Liver (tissue), 9 donors: ENCODE measurements around the gene BRF1. TPM values are rescaled to one million over a fixed set of nuclear protein-coding genes. Genes with fewer than 3 reads are reported as not detected.

Source experiments
- DNase-seq: peaks from one replicate; pipeline ENCODE4 v3.0.0-alpha.2; 2017; ENCODE audit warnings: low spot score
- H3K27ac ChIP-seq, 2 donors: one replicate each; pipeline ENCODE4 v1.7.0; 2013; ENCODE audit warnings: inconsistent platforms in 2 of 2, low read length in 2 of 2, control low read depth in 1 of 2, low read depth in 1 of 2, mild to moderate bottlenecking in 1 of 2
- H3K27me3 ChIP-seq, 4 donors: one replicate each; pipeline versions ENCODE4 v1.6.1 to v1.7.0; 2013; ENCODE audit warnings: low read length in 3 of 4, inconsistent platforms in 1 of 4, mild to moderate bottlenecking in 1 of 4, moderate library complexity in 1 of 4; ENCODE audit not compliant: control insufficient read depth in 4 of 4, insufficient read depth in 4 of 4
- H3K36me3 ChIP-seq, 4 donors: one replicate each; pipeline versions ENCODE4 v1.6.1 to v1.7.0; 2013; ENCODE audit warnings: low read length in 3 of 4, mild to moderate bottlenecking in 3 of 4, low read depth in 1 of 4, moderate library complexity in 1 of 4; ENCODE audit not compliant: control insufficient read depth in 4 of 4, insufficient read depth in 3 of 4
- H3K4me1 ChIP-seq, 4 donors: one replicate each; pipeline versions ENCODE4 v1.6.1 to v1.7.0; 2013; ENCODE audit warnings: low read length in 3 of 4, mild to moderate bottlenecking in 3 of 4, moderate library complexity in 1 of 4; ENCODE audit not compliant: control insufficient read depth in 4 of 4, insufficient read depth in 4 of 4
- H3K4me3 ChIP-seq, 3 donors: one replicate each; pipeline versions ENCODE4 v1.6.1 to v1.7.0; 2013; ENCODE audit warnings: low read length in 3 of 3, control low read depth in 1 of 3, low read depth in 1 of 3, mild to moderate bottlenecking in 1 of 3
- H3K9ac ChIP-seq, 2 donors: one replicate each; pipeline ENCODE4 v1.7.0; 2013; ENCODE audit warnings: low read length in 2 of 2, mild to moderate bottlenecking in 2 of 2, moderate library complexity in 2 of 2, control low read depth in 1 of 2, low read depth in 1 of 2
- H3K9me3 ChIP-seq, 4 donors: one replicate each; pipeline versions ENCODE4 v1.6.1 to v1.7.0; 2013; ENCODE audit warnings: low read length in 3 of 4; ENCODE audit not compliant: control insufficient read depth in 4 of 4
- EGR1 ChIP-seq, 2 donors: IDR thresholded peaks; 2 replicates each; pipeline ENCODE4 v1.6.1; 2016 to 2018; ENCODE audit warnings: antibody characterized with exemption in 2 of 2, low read depth in 2 of 2
- FOXA1 ChIP-seq: IDR thresholded peaks from 2 replicates; pipeline ENCODE4 v1.6.1; 2016; ENCODE audit warnings: antibody characterized with exemption
- FOXA2 ChIP-seq: IDR thresholded peaks from 2 replicates; pipeline ENCODE4 v1.6.1; 2016; ENCODE audit warnings: antibody characterized with exemption
- HNF4A ChIP-seq, 2 donors: conservative IDR thresholded peaks; 2 replicates each; pipeline ENCODE4 v1.6.1; 2016; ENCODE audit warnings: antibody characterized with exemption in 2 of 2, mild to moderate bottlenecking in 2 of 2
- HNF4G ChIP-seq: IDR thresholded peaks from 2 replicates; pipeline ENCODE4 v1.6.1; 2016; ENCODE audit warnings: antibody characterized with exemption
- JUND ChIP-seq, 2 donors: IDR thresholded peaks; 2 replicates each; pipeline ENCODE4 v1.6.1; 2016; ENCODE audit warnings: antibody characterized with exemption in 2 of 2
- NR2F2 ChIP-seq: IDR thresholded peaks from 2 replicates; pipeline ENCODE4 v1.6.1; 2016; ENCODE audit warnings: antibody characterized with exemption
- RXRA ChIP-seq, 2 donors: IDR thresholded peaks; 2 replicates each; pipeline ENCODE4 v1.6.1; 2017 to 2018; ENCODE audit warnings: antibody characterized with exemption in 2 of 2, mild to moderate bottlenecking in 1 of 2
- SP1 ChIP-seq: IDR thresholded peaks from 2 replicates; pipeline ENCODE4 v1.6.1; 2018; ENCODE audit warnings: antibody characterized with exemption, mild to moderate bottlenecking
- TAF1 ChIP-seq: conservative IDR thresholded peaks from 2 replicates; pipeline ENCODE4 v1.6.1; 2016; ENCODE audit warnings: antibody characterized with exemption, mild to moderate bottlenecking
- YY1 ChIP-seq: IDR thresholded peaks from 2 replicates; pipeline ENCODE4 v1.6.1; 2016; ENCODE audit warnings: antibody characterized with exemption, mild to moderate bottlenecking
- ZBTB33 ChIP-seq: IDR thresholded peaks from 2 replicates; pipeline ENCODE4 v1.6.1; 2016; ENCODE audit warnings: antibody characterized with exemption
- WGBS: extraction: QIAGEN DNeasy Blood & Tissue Kit; methylation state at CpG from one replicate; pipeline ENCODE4 v1.1.7; 2013; 5-methylcytosine and 5-hydroxymethylcytosine counted together
- polyA plus RNA-seq, 2 donors: library from polyadenylated mRNA; stranded (reverse) in 1 of 2; unstranded in 1 of 2; fragments of 200-250 nt in 1 of 2; fragments of >200 nt in 1 of 2; fragmentation: Nextera tagmentation in 1 of 2; extraction: Ambion mirVana in 1 of 2; gene quantifications; one replicate each; pipeline versions ENCODE4 v1.2.1 to v1.2.3, GENCODE V29; 2013 to 2015
- total RNA-seq, 2 donors: library from RNA; depleted of rRNA; stranded (reverse); fragments of >200 nt; gene quantifications; one replicate each; pipeline ENCODE4 v1.2.3, GENCODE V29; 2014
- TF ChIP-seq, protein P1 (sequence below): fragments of 150-350 bp; IDR thresholded peaks from 2 replicates; pipeline ENCODE4 v1.5.1; 2017; ENCODE audit warnings: improper control_type of control experiment, low read depth, low read length; ENCODE audit not compliant: missing input control
- TF ChIP-seq, protein P2 (sequence below): IDR thresholded peaks from 2 replicates; pipeline ENCODE4 v1.6.1; 2016; ENCODE audit warnings: antibody characterized with exemption
- TF ChIP-seq, protein P3 (sequence below): IDR thresholded peaks from 2 replicates; pipeline ENCODE4 v1.6.1; 2016; ENCODE audit warnings: antibody characterized with exemption, mild to moderate bottlenecking
- donor health status: healthy.
- donor health status: healthy.
- donor health status: healthy.
- donor health status: healthy.
- donor health status: healthy.

Gene BRF1
- total and polyA plus RNA-seq, 4 donors: 4.6 to 24.1 (median 10.6) TPM

DNA sequence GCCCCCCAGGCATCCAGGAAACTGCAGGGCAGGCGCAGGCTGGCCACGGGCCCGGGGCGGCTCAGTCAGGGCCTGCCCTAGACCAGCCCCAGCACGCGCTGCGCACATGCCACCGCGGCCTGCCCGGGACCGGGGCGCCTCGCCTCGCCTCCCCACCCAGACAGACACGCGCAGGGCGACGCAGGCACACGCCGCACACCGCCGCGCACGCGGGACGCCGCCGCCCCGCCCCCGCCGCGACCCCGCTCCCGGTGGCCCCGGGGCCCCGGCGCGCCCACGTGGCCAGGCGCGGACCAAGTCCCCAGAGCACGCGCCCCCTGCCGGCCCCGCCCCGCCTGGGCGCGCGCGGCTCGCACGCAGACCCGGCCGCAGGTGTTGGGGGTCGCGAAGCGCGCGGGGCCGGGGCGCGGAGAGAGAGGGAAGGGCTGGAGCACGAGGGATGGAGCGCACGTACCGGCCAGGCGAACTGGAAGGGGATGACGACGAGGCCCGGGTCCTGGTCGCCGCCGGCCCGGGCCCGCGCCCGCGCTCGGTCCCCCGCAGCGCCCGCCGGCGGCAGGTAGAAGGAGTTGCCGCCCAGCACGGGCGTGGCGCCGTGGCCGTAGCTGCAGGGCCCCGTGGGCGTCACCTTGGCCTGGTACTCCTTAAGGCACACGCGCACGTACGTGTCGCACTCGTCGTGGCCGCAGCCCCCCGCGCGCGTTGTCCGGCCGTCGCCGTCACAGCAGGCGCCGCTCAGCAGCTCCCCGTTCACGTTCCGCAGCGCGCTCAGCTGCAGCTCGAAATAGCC lies 133.3 kb downstream of the BRF1 start:
- Histone ChIP-seq H3K27me3 (peaks cover 0 to 3% (median 0%) of the 10 kb centered on the region in 4 donors), H3K9ac (no peak overlapping the region), H3K36me3 (no peaks in the 10 kb centered on the region), H3K4me3 (peak overlapping the region in 1 of 3 donors; percentile 64), H3K27ac (no peak overlapping the region), H3K4me1 (peaks cover 0 to 12% (median 11%) of the 10 kb centered on the region in 4 donors), H3K9me3 (no peaks in the 10 kb centered on the region)
- no peak for DNase-seq
- 7% methylated on average over 116 of the region's 116 CpGs for WGBS
- TF ChIP-seq, protein P1, sequence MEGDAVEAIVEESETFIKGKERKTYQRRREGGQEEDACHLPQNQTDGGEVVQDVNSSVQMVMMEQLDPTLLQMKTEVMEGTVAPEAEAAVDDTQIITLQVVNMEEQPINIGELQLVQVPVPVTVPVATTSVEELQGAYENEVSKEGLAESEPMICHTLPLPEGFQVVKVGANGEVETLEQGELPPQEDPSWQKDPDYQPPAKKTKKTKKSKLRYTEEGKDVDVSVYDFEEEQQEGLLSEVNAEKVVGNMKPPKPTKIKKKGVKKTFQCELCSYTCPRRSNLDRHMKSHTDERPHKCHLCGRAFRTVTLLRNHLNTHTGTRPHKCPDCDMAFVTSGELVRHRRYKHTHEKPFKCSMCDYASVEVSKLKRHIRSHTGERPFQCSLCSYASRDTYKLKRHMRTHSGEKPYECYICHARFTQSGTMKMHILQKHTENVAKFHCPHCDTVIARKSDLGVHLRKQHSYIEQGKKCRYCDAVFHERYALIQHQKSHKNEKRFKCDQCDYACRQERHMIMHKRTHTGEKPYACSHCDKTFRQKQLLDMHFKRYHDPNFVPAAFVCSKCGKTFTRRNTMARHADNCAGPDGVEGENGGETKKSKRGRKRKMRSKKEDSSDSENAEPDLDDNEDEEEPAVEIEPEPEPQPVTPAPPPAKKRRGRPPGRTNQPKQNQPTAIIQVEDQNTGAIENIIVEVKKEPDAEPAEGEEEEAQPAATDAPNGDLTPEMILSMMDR: no peak
- no peak for TF ChIP-seq SP1
- TF ChIP-seq HNF4A (conservative IDR thresholded peaks at IDR 0.05): no peak
- TF ChIP-seq FOXA1: no peak
- no peak for TF ChIP-seq NR2F2

- H3K9me3 ChIP-seq: no peaks in the 10 kb centered on the region
- 64% methylated on average over 22 of the region's 22 CpGs for WGBS
- peaks cover 0 to 3% (median 0%) of the 10 kb centered on the region in 4 donors for H3K27me3 ChIP-seq
- no peak overlapping the region for H3K9ac ChIP-seq
- TF ChIP-seq, protein P1: no peak
- TF ChIP-seq EGR1 (IDR thresholded peaks at IDR 0.05; ENCODE audit: low read depth in 2 of 2) (no peak), HNF4A (conservative IDR thresholded peaks at IDR 0.05) (no peak), HNF4G (no peak), JUND (IDR thresholded peaks at IDR 0.05) (no peak), FOXA2 (no peak), NR2F2 (no peak), YY1 (no peak), RXRA (IDR thresholded peaks at IDR 0.05) (no peak), SP1 (no peak), ZBTB33 (no peak), TAF1 (no peak)
- TF ChIP-seq, protein P2, sequence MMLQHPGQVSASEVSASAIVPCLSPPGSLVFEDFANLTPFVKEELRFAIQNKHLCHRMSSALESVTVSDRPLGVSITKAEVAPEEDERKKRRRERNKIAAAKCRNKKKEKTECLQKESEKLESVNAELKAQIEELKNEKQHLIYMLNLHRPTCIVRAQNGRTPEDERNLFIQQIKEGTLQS: no peak
- TF ChIP-seq, protein P3, sequence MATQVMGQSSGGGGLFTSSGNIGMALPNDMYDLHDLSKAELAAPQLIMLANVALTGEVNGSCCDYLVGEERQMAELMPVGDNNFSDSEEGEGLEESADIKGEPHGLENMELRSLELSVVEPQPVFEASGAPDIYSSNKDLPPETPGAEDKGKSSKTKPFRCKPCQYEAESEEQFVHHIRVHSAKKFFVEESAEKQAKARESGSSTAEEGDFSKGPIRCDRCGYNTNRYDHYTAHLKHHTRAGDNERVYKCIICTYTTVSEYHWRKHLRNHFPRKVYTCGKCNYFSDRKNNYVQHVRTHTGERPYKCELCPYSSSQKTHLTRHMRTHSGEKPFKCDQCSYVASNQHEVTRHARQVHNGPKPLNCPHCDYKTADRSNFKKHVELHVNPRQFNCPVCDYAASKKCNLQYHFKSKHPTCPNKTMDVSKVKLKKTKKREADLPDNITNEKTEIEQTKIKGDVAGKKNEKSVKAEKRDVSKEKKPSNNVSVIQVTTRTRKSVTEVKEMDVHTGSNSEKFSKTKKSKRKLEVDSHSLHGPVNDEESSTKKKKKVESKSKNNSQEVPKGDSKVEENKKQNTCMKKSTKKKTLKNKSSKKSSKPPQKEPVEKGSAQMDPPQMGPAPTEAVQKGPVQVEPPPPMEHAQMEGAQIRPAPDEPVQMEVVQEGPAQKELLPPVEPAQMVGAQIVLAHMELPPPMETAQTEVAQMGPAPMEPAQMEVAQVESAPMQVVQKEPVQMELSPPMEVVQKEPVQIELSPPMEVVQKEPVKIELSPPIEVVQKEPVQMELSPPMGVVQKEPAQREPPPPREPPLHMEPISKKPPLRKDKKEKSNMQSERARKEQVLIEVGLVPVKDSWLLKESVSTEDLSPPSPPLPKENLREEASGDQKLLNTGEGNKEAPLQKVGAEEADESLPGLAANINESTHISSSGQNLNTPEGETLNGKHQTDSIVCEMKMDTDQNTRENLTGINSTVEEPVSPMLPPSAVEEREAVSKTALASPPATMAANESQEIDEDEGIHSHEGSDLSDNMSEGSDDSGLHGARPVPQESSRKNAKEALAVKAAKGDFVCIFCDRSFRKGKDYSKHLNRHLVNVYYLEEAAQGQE: no peak
- H3K27ac ChIP-seq: no peak overlapping the region
- H3K4me3 ChIP-seq: no peak overlapping the region
- DNase-seq: no peak
- H3K36me3 ChIP-seq: no peaks in the 10 kb centered on the region
- H3K4me1 ChIP-seq: peaks cover 0 to 12% (median 11%) of the 10 kb centered on the region in 4 donors
Measured at GRCh38 chr14:105166571-105167302, 134.1 kb downstream of the BRF1 start.
